ENCODE measurements around the gene HOXD3.
A peak's percentile ranks its signal among the peaks of the same experiment; 100 is the strongest.

HOXD3 gene

DNA sequence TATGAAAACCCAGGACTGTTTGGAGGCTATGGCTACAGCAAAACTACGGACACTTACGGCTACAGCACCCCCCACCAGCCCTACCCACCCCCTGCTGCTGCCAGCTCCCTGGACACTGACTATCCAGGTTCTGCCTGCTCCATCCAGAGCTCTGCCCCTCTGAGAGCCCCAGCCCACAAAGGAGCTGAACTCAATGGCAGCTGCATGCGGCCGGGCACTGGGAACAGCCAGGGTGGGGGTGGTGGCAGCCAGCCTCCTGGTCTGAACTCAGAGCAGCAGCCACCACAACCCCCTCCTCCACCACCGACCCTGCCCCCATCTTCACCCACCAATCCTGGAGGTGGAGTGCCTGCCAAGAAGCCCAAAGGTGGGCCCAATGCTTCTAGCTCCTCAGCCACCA is 12.1 kb downstream of the HOXD3 start:
- Mint-ChIP-seq H3K27me3 (peaks cover 58% of the 10 kb centered on the region), H3K27ac (no peak overlapping the region), H3K36me3 (no peaks in the 10 kb centered on the region), H3K9me3 (ENCODE audit: low read depth) (peaks cover 2% of the 10 kb centered on the region), H3K4me3 (no peak overlapping the region), H3K4me1 (ENCODE audit: low read depth) (peaks cover 26% of the 10 kb centered on the region)

DNA sequence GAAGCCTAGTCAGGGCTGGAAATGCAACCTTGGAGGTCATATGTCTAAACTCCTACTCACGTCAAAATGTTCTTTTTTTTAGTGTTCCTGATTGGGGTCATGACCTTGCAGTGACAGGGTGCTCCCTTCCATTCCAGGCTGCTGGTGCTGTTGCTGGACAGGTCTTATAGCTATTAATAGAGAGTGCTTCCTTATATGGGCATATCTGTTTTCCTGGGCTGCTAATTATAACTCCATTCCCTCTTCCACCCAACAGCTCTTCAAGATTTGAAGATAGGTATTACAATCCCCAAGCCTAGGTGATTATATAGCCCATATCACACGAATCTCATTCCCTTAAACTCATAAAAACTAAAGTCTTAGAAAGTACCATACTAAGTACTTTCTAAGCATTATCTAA is 12.6 kb downstream of the HOXD3 start:
- H3K4me3 Mint-ChIP-seq: no peak overlapping the region
- H3K36me3 Mint-ChIP-seq: no peaks in the 10 kb centered on the region
- no peak overlapping the region for H3K27ac Mint-ChIP-seq
- peaks cover 55% of the 10 kb centered on the region for H3K27me3 Mint-ChIP-seq
- H3K9me3 Mint-ChIP-seq (ENCODE audit: low read depth): no peaks in the 10 kb centered on the region
- H3K4me1 Mint-ChIP-seq (ENCODE audit: low read depth): peaks cover 26% of the 10 kb centered on the region

DNA sequence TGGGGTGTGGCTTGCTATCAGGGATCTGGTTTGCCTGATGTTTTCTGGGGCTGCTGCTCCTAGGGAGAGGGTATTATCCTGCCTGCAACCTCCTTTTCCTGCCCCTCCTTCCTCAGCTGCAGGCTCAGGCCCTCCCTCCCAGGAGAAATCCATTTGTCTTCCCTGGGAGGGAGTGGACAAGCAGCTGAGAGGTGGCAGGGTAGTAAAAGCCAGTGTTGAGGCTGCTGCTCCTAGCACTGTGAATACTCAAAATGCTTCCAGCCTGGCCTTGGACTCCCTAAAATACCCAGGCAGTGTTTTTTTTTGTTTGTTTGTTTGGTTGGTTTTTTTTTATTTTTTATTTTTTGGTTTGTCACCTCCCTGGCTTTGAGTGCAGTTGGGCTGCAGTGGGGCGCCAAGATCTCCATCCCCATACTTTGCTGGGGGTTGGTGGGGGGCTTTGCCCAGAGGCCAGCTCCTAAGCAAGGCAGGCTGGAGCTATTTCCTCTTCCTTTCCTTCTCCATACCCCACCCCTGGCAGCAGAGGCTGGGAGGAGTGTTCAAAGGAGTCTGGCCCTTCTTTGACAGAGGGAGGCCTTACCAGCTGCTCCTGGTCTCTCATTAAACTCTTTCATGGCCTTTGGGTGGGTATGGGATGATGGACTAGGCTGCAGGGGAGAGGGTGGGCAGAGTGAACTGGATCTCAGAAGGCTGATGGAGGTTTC is 13.6 kb downstream of the HOXD3 start:
- no peak overlapping the region for H3K27ac Mint-ChIP-seq

DNA sequence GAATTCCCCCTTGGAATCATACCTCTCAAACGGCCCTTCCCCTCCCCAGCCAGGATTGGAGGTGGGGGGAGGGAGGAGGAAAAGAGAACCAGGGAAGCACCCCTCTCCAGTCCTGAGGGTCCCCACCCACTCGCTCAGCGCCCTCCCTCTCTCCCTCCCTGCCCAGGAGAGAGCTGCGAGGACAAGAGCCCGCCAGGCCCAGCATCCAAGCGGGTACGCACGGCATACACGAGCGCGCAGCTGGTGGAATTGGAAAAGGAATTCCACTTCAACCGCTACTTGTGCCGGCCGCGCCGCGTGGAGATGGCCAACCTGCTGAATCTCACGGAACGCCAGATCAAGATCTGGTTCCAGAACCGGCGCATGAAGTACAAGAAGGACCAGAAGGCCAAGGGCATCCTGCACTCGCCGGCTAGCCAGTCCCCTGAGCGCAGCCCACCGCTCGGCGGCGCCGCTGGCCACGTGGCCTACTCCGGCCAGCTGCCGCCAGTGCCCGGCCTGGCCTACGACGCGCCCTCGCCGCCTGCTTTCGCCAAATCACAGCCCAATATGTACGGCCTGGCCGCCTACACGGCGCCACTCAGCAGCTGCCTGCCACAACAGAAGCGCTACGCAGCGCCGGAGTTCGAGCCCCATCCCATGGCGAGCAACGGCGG is 14.4 kb downstream of the HOXD3 start:
- no peaks in the 10 kb centered on the region for H3K36me3 Mint-ChIP-seq
- no peak overlapping the region for H3K4me3 Mint-ChIP-seq
- H3K27me3 Mint-ChIP-seq: peaks cover 58% of the 10 kb centered on the region
- peaks cover 23% of the 10 kb centered on the region for H3K4me1 Mint-ChIP-seq (ENCODE audit: low read depth)
- no peak overlapping the region for H3K27ac Mint-ChIP-seq
- no peaks in the 10 kb centered on the region for H3K9me3 Mint-ChIP-seq (ENCODE audit: low read depth)

More for the DNA sequence above, 13.6 kb downstream of the HOXD3 start:
- Mint-ChIP-seq H3K4me3 (no peak overlapping the region), H3K9me3 (ENCODE audit: low read depth) (no peaks in the 10 kb centered on the region), H3K36me3 (no peaks in the 10 kb centered on the region), H3K4me1 (ENCODE audit: low read depth) (peaks cover 26% of the 10 kb centered on the region), H3K27me3 (peaks cover 57% of the 10 kb centered on the region)

GRCh38 chr2:176172007-176172894 is 15.1 kb downstream of the HOXD3 start:
- Mint-ChIP-seq H3K9me3 (ENCODE audit: low read depth) (no peaks in the 10 kb centered on the region), H3K4me3 (no peak overlapping the region), H3K27ac (no peak overlapping the region), H3K27me3 (peaks cover 57% of the 10 kb centered on the region), H3K36me3 (no peaks in the 10 kb centered on the region), H3K4me1 (ENCODE audit: low read depth) (peaks cover 24% of the 10 kb centered on the region)

- Mint-ChIP-seq H3K27ac (no peak overlapping the region), H3K9me3 (ENCODE audit: low read depth) (no peaks in the 10 kb centered on the region), H3K27me3 (peaks cover 52% of the 10 kb centered on the region), H3K36me3 (no peaks in the 10 kb centered on the region), H3K4me1 (ENCODE audit: low read depth) (peaks cover 25% of the 10 kb centered on the region), H3K4me3 (no peak overlapping the region)
These were observed 15.9 kb downstream of the HOXD3 start for GRCh38 chr2:176172895-176173566.

DNA sequence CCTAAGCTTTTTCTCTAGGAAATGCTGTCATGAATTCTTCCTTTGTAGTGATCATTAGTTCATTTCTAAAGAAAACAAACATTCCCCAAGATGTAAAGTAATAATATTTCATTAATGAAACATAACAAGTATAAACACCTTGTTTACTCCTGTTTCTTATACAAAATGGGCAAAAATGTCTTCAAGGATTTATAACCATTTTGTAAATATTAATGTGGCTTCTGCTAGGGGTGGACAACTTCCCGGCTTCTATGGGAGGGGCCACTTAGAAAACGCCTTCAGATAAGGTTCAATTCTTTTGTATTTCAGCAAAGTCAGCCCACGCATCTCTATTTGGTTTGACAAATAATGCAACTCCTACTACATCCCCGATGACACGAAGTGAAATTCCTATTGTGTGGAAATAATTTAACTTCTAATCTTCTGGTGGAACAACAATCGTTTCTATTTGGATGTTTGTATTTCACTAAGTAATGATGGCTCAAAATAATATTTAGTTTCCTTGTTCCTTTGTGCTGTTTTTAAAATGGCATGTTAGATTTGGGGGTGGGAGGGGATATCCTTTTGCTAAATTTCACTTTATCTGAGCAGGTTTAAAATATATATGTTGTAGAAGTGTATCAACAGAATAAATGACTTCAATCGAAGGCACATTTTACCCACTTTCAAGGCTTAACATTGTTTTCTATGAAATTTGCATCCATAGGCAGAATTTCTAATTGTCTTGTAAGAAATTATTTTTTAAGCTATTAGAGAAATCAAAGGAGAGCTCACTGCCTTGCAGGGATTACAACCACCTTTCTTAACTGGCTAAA is 16.7 kb downstream of the HOXD3 start:
- no peaks in the 10 kb centered on the region for H3K9me3 Mint-ChIP-seq (ENCODE audit: low read depth)
- peaks cover 53% of the 10 kb centered on the region for H3K27me3 Mint-ChIP-seq
- H3K36me3 Mint-ChIP-seq: no peaks in the 10 kb centered on the region
- H3K27ac Mint-ChIP-seq: no peak overlapping the region
- no peak overlapping the region for H3K4me3 Mint-ChIP-seq
- peaks cover 25% of the 10 kb centered on the region for H3K4me1 Mint-ChIP-seq (ENCODE audit: low read depth)

GRCh38 chr2:176174382-176174823 is 17.3 kb downstream of the HOXD3 start:
- Mint-ChIP-seq H3K27ac (no peak overlapping the region), H3K36me3 (no peaks in the 10 kb centered on the region), H3K4me1 (ENCODE audit: low read depth) (peaks cover 27% of the 10 kb centered on the region), H3K4me3 (peak overlapping the region; percentile 35), H3K9me3 (ENCODE audit: low read depth) (no peaks in the 10 kb centered on the region), H3K27me3 (peaks cover 58% of the 10 kb centered on the region)

GRCh38 chr2:176174824-176175708 is 18.0 kb downstream of the HOXD3 start:
- Mint-ChIP-seq H3K27me3 (peaks cover 58% of the 10 kb centered on the region), H3K9me3 (ENCODE audit: low read depth) (no peaks in the 10 kb centered on the region), H3K4me1 (ENCODE audit: low read depth) (peaks cover 27% of the 10 kb centered on the region), H3K36me3 (no peaks in the 10 kb centered on the region), H3K4me3 (peak overlapping the region; percentile 52), H3K27ac (no peak overlapping the region)

- Mint-ChIP-seq H3K27me3 (peaks cover 61% of the 10 kb centered on the region), H3K4me3 (no peak overlapping the region), H3K27ac (no peak overlapping the region), H3K9me3 (ENCODE audit: low read depth) (no peaks in the 10 kb centered on the region), H3K36me3 (no peaks in the 10 kb centered on the region), H3K4me1 (ENCODE audit: low read depth) (peaks cover 27% of the 10 kb centered on the region)
These were observed 18.9 kb downstream of the HOXD3 start for GRCh38 chr2:176175709-176176607.

DNA sequence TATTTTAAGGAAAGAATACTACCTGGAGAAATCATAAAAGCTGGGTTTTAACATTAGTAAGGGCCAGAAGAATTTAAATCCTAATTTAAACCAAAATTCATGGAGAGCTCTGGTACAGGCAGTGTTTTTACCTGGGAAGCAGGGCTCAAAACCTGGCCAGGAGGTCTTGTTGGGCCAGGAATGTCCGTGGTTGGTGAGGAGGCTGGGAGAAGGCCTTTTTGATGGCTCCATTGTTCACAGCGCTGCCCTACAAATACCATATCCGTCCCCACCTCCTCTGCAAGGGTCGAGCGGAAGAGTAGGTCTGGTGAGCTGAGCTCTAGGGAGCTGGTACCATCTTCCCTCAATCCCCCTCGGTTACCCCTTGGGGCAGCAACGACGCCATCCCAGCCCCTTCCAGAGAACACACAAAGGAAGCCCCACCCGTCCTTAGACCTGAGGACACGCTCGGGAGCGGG is 20.5 kb downstream of the HOXD3 start:
- peaks cover 22% of the 10 kb centered on the region for H3K4me1 Mint-ChIP-seq (ENCODE audit: low read depth)
- no peaks in the 10 kb centered on the region for H3K36me3 Mint-ChIP-seq
- H3K4me3 Mint-ChIP-seq: peak overlapping the region; percentile 6
- H3K27me3 Mint-ChIP-seq: peaks cover 60% of the 10 kb centered on the region
- no peak overlapping the region for H3K27ac Mint-ChIP-seq
- H3K9me3 Mint-ChIP-seq (ENCODE audit: low read depth): no peaks in the 10 kb centered on the region

DNA sequence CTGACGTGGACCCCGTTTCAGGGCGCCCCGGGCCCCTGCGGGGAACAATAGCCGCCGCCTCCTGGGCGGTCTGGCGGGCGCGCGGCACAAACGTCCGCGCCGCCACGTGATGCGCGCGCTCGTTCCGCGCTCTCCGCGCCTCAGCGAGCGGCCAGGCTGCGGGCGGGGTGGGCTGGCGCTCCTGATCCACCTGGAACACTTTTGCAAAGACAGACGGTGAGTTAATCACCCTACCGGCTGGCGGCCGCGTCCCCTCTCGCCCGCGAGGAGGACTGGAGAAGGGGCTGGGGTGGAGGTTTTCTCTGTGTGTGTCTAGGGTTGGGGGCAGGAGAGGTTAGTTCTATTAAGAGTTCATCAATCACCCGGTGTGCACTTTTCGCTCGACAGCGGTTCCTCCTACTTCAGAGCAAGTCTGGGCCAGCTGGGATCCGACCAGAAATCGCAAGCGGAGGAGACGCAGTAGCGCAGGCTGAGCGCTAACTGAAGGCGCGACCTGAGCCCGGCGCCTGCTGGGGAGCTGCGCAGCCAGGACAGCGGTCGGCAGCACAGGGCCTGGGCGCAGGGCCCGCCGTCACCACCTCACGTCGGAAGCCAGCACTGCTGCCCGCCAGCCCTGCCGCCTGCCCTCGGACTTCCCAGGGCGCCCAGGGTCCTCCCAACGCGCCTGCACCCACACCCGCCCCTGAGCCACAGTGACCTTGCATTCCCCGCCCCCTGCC is 21.1 kb downstream of the HOXD3 start:
- Mint-ChIP-seq H3K27me3 (peaks cover 57% of the 10 kb centered on the region), H3K36me3 (no peaks in the 10 kb centered on the region), H3K27ac (no peak overlapping the region), H3K4me3 (peak overlapping the region; percentile 48), H3K9me3 (ENCODE audit: low read depth) (no peaks in the 10 kb centered on the region), H3K4me1 (ENCODE audit: low read depth) (peaks cover 18% of the 10 kb centered on the region)
